Activated CD4-positive, alpha-beta T cell treated with anti-CD3 and anti-CD28 coated beads, Interleukin-2, Interleukin-6, amounts not matched to agents 100 ng/mL and 50 ng/mL, durations not matched to agents 16 hours and 8 hours (primary cell): Measurements from ENCODE around the gene GJB5.

ENCODE experiments used
- DNase-seq: peaks from one replicate; pipeline ENCODE4 v3.0.0-alpha.2; 2020

GJB5 gene

GRCh38 chr1:34796990-34797389, 42.1 kb downstream of the GJB5 start:
- no peak for DNase-seq

- peak; percentile 39 for DNase-seq
Observed at GRCh38 chr1:34800214-34800613, 45.4 kb downstream of the GJB5 start.

- DNase-seq, result no peak
Observed at GRCh38 chr1:34803770-34804169, 48.9 kb downstream of the GJB5 start.

- DNase-seq, result no peak
Observed at GRCh38 chr1:34806396-34806795, 51.5 kb downstream of the GJB5 start.
